ENCODE measurements around the gene HSPB9. TPM values are rescaled to one million over a fixed set of nuclear protein-coding genes. Genes with fewer than 3 reads are reported as not detected.

The HSPB9 gene
- total and polyA plus RNA-seq, 10 of the 15 experiments (the other 5 are each of a cell fraction or from before 2014, with no cell fraction given): 0.04 to 0.40 (median 0.11) TPM; not detected in 7

GRCh38 chr17:42169351-42169750, 46.7 kb downstream of the HSPB9 start:
- H3K4me2 ChIP-seq (ENCODE audit: control insufficient read depth, insufficient read depth): no peak overlapping the region
- 89% methylated on average over 29 of the region's 29 CpGs for WGBS (ENCODE audit: insufficient coverage, insufficient replicate concordance, low lambda C conversion rate, missing lambda C conversion rate)
- no peaks in the 10 kb centered on the region for H4K20me1 ChIP-seq (ENCODE audit: control insufficient read depth, insufficient read depth)
- H3K4me1 ChIP-seq (ENCODE audit: control insufficient read depth, insufficient read depth, low read length): no peaks in the 10 kb centered on the region; the same call in 1 of the 2 replicates
- no peak overlapping the region for H2AFZ ChIP-seq (ENCODE audit: control insufficient read depth, low read depth, low read length)
- ATAC-seq (no peak), FAIRE-seq (no peak), DNase-seq (ENCODE audit: low read depth, low spot score) (no peak)
- no peak overlapping the region for H3K27ac ChIP-seq (ENCODE audit: control insufficient read depth, insufficient read depth)
- H3K79me2 ChIP-seq (ENCODE audit: control insufficient read depth, insufficient read depth, low read length): no peaks in the 10 kb centered on the region
- H3K9ac ChIP-seq (ENCODE audit: control insufficient read depth, insufficient read depth, low read length): no peak overlapping the region
- ChIA-PET SMC1A (ENCODE audit: uncharacterized antibody, unreplicated experiment) (interaction anchor here (0.9 kb wide), 1 partner anchor 12 kb away, joined by 3 read pairs; no protein-coding TSS in a partner anchor), RAD21 (ENCODE audit: unreplicated experiment) (no interaction called here), CTCF (no interaction called here), POLR2A (no interaction called here)
- intact Hi-C loops (cut with micrococcal nuclease; ENCODE audit: unreplicated experiment) (no loop called here), in situ Hi-C loops (cut with MboI) (no loop called here)
- BruUV-seq (replicated peaks): no TSS peak
- no peak for TF ChIP-seq EED (IDR thresholded peaks at IDR 0.05; ENCODE audit: low read depth)
- TF ChIP-seq BCL11A (IDR thresholded peaks at IDR 0.05; ENCODE audit: low read depth, low read length): no peak
- TF ChIP-seq MTA3 (IDR thresholded peaks at IDR 0.05; ENCODE audit: borderline replicate concordance, low read length): no peak
- TF ChIP-seq RELA (IDR thresholded peaks at IDR 0.05; ENCODE audit: borderline replicate concordance, partially characterized antibody): no peak
- no peak for TF ChIP-seq SMC3 (IDR thresholded peaks at IDR 0.05; ENCODE audit: borderline replicate concordance, low read length)
- TF ChIP-seq MYC (IDR thresholded peaks at IDR 0.05; ENCODE audit: insufficient read depth, insufficient read length, insufficient replicate concordance, low read length, severe bottlenecking): no peak
- no peak for TF ChIP-seq CUX1 (IDR thresholded peaks at IDR 0.05; ENCODE audit: insufficient replicate concordance, low read depth, low read length)
- TF ChIP-seq EGR1 (IDR thresholded peaks at IDR 0.05; ENCODE audit: borderline replicate concordance in 1 of 2, low read depth in 2 of 2, low read length in 2 of 2): no peak
- TF ChIP-seq JUND (IDR thresholded peaks at IDR 0.05; ENCODE audit: low read depth, low read length): no peak
- TF ChIP-seq ZBTB40 (IDR thresholded peaks at IDR 0.05; ENCODE audit: borderline replicate concordance): no peak
- TF ChIP-seq POU2F2 (IDR thresholded peaks at IDR 0.05; ENCODE audit: borderline replicate concordance, low read depth, low read length): no peak
- TF ChIP-seq IRF4 (IDR thresholded peaks at IDR 0.05; ENCODE audit: low read depth, low read length): no peak
- no peak for TF ChIP-seq ZNF622 (IDR thresholded peaks at IDR 0.05)
- H3K4me3 ChIP-seq: no peak overlapping the region
- no peaks in the 10 kb centered on the region for H3K36me3 ChIP-seq (ENCODE audit: control insufficient read depth in 2 of 2, insufficient read depth in 2 of 2, low read length in 1 of 2)
- no peaks in the 10 kb centered on the region for H3K27me3 ChIP-seq (replicated peaks in 1 of 2; ENCODE audit: control insufficient read depth in 2 of 2, insufficient read depth in 2 of 2, low read length in 1 of 2)
- H3K9me3 ChIP-seq (replicated peaks; ENCODE audit: control insufficient read depth, insufficient read depth, low read length): no peaks in the 10 kb centered on the region
